Measurements from ENCODE around the gene H2BW1.
"Not testable (repeated sequence)": the region's sequence is repeated elsewhere in the genome, so short reads cannot be mapped to it uniquely, and the experiment has no call there.

The H2BW1 gene, protein sequence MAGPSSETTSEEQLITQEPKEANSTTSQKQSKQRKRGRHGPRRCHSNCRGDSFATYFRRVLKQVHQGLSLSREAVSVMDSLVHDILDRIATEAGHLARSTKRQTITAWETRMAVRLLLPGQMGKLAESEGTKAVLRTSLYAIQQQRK

GRCh38 chrX:104013606-104014005, at the start of gene H2BW1:
Gene H2BW1, minus strand, starts transcription at chrX:104013708. Its CDS starts 132 bp downstream, at chrX:104013576.
- Histone ChIP-seq H3K27me3 (ENCODE audit: insufficient read depth, low read length, poor library complexity) (no peaks in the 10 kb centered on the region), H3K36me3 (ENCODE audit: insufficient read depth, low read length) (no peaks in the 10 kb centered on the region), H3K27ac (ENCODE audit: low read length) (no peak within 1 kb of the TSS), H4K20me1 (ENCODE audit: insufficient read depth, low read length) (no peaks in the 10 kb centered on the region), H3K9ac (ENCODE audit: low read depth, low read length) (no peak within 1 kb of the TSS), H2AFZ (ENCODE audit: low read depth, low read length) (no peak within 1 kb of the TSS), H3K4me3 (ENCODE audit: low read depth in 1 of 2, low read length in 2 of 2) (no peak within 1 kb of the TSS), H3K79me2 (ENCODE audit: insufficient read depth, low read length) (no peaks in the 10 kb centered on the region), H3K4me1 (ENCODE audit: insufficient read depth, low read length) (no peaks in the 10 kb centered on the region), H3K4me2 (ENCODE audit: insufficient read depth, low read length) (no peak within 1 kb of the TSS), H3K9me3 (ENCODE audit: insufficient read depth, low read length, severe bottlenecking) (no peaks in the 10 kb centered on the region)
- DNase-seq (no peak), ATAC-seq (ENCODE audit: insufficient read depth, low read depth) (no peak)
- TF ChIP-seq EZH2 (IDR thresholded peaks at IDR 0.05; ENCODE audit: borderline replicate concordance, low read depth, low read length, severe bottlenecking), result no peak
- TF ChIP-seq, protein P1, sequence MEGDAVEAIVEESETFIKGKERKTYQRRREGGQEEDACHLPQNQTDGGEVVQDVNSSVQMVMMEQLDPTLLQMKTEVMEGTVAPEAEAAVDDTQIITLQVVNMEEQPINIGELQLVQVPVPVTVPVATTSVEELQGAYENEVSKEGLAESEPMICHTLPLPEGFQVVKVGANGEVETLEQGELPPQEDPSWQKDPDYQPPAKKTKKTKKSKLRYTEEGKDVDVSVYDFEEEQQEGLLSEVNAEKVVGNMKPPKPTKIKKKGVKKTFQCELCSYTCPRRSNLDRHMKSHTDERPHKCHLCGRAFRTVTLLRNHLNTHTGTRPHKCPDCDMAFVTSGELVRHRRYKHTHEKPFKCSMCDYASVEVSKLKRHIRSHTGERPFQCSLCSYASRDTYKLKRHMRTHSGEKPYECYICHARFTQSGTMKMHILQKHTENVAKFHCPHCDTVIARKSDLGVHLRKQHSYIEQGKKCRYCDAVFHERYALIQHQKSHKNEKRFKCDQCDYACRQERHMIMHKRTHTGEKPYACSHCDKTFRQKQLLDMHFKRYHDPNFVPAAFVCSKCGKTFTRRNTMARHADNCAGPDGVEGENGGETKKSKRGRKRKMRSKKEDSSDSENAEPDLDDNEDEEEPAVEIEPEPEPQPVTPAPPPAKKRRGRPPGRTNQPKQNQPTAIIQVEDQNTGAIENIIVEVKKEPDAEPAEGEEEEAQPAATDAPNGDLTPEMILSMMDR (IDR thresholded peaks at IDR 0.05; ENCODE audit: borderline replicate concordance, extremely low read depth, low read length, poor library complexity, severe bottlenecking), result no peak

DNA sequence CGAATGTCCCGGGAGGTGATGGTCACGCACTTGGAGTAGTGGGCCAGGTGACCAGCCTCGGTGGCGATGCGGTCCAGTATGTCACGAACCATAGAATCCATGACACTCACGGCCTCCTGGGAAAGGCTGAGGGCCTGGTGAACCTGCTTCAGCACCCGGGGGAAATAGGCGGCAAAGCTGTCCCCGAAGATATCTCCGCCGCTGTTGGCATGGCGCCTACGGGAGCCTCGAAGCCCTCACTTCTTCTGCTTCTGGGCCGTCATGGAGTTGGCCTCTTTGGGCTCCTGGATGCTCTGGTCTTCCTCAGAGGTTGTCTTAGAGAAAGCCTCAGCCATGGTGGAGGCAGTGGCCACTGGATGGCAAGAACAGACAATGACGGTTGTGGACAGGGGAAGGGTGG, 49.1 kb upstream of the H2BW1 start:
- ATAC-seq (ENCODE audit: insufficient read depth, low read depth); H3K27me3 ChIP-seq (ENCODE audit: insufficient read depth, low read length, poor library complexity); H2AFZ ChIP-seq (ENCODE audit: low read depth, low read length): not testable (repeated sequence)

DNA sequence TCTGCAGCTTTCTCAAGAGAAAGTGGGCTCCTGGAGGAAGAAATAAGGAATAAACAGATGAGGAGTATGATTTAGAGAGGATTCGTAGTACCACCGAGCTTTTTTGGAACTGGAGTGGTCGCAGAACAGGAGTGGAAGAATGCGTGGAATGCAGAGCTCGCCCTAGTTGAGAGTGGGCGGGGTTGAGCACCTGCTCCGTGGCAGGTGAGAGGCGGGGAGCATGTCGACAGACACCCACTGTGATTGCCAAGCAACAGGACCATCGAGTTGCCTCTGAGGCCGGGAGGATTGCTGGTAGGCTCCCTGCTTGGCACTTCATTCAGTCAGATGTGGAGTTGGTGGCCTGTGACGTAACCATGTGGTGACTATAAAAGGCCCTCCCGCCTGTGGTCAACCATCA, 41.4 kb upstream of the H2BW1 start:
- H3K9me3 ChIP-seq (ENCODE audit: insufficient read depth, low read length, severe bottlenecking); H2AFZ ChIP-seq (ENCODE audit: low read depth, low read length); H4K20me1 ChIP-seq (ENCODE audit: insufficient read depth, low read length); H3K27ac ChIP-seq (ENCODE audit: low read length); H3K27me3 ChIP-seq (ENCODE audit: insufficient read depth, low read length, poor library complexity); H3K4me3 ChIP-seq (ENCODE audit: low read depth in 1 of 2, low read length in 2 of 2); DNase-seq; H3K79me2 ChIP-seq (ENCODE audit: insufficient read depth, low read length); H3K4me1 ChIP-seq (ENCODE audit: insufficient read depth, low read length); H3K4me2 ChIP-seq (ENCODE audit: insufficient read depth, low read length); H3K36me3 ChIP-seq (ENCODE audit: insufficient read depth, low read length); ATAC-seq (ENCODE audit: insufficient read depth, low read depth); H3K9ac ChIP-seq (ENCODE audit: low read depth, low read length): not testable (repeated sequence)

More for the DNA sequence above, 49.1 kb upstream of the H2BW1 start:
- DNase-seq; H3K79me2 ChIP-seq (ENCODE audit: insufficient read depth, low read length); H3K27ac ChIP-seq (ENCODE audit: low read length); H3K4me1 ChIP-seq (ENCODE audit: insufficient read depth, low read length); H3K9me3 ChIP-seq (ENCODE audit: insufficient read depth, low read length, severe bottlenecking); H3K4me3 ChIP-seq (ENCODE audit: low read depth in 1 of 2, low read length in 2 of 2); H4K20me1 ChIP-seq (ENCODE audit: insufficient read depth, low read length); H3K36me3 ChIP-seq (ENCODE audit: insufficient read depth, low read length); H3K9ac ChIP-seq (ENCODE audit: low read depth, low read length); H3K4me2 ChIP-seq (ENCODE audit: insufficient read depth, low read length): not testable (repeated sequence)

DNA sequence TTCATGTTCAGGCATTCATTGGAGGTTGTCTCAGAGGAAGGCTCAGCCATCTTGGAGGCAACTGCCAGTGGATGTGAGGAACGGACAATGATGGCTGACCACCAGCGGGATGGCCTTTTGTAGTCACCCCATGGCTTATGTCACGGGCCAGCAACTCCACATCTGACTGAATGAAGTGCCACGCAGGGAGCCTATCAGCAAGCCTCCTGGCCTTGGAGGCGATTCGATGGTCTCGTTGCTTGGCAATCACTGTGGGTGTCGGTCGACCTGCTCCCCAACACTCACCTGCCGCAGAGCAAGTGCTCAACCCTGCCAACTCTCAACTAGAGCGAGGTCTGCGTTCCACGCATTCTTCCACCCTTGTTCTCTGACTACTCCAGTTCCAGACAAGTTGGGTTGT, 33.7 kb upstream of the H2BW1 start:
- Histone ChIP-seq H3K36me3 (ENCODE audit: insufficient read depth, low read length) (no peaks in the 10 kb centered on the region), H3K4me3 (ENCODE audit: low read depth in 1 of 2, low read length in 2 of 2) (no peak overlapping the region), H4K20me1 (ENCODE audit: insufficient read depth, low read length) (no peaks in the 10 kb centered on the region), H3K9ac (ENCODE audit: low read depth, low read length) (no peak overlapping the region), H3K79me2 (ENCODE audit: insufficient read depth, low read length) (no peaks in the 10 kb centered on the region), H3K27me3 (ENCODE audit: insufficient read depth, low read length, poor library complexity) (no peaks in the 10 kb centered on the region), H3K9me3 (ENCODE audit: insufficient read depth, low read length, severe bottlenecking) (no peaks in the 10 kb centered on the region), H2AFZ (ENCODE audit: low read depth, low read length) (no peak overlapping the region), H3K4me1 (ENCODE audit: insufficient read depth, low read length) (no peaks in the 10 kb centered on the region), H3K4me2 (ENCODE audit: insufficient read depth, low read length) (no peak overlapping the region), H3K27ac (ENCODE audit: low read length) (no peak overlapping the region)
- no peak for DNase-seq
- ATAC-seq (ENCODE audit: insufficient read depth, low read depth), result no peak
- TF ChIP-seq, protein P1 (IDR thresholded peaks at IDR 0.05; ENCODE audit: borderline replicate concordance, extremely low read depth, low read length, poor library complexity, severe bottlenecking), result no peak
- no peak for TF ChIP-seq EZH2 (IDR thresholded peaks at IDR 0.05; ENCODE audit: borderline replicate concordance, low read depth, low read length, severe bottlenecking)

Data from DND-41 (cell line).